CMK (cell line): ENCODE data around the gene NTM.

Experiments used
- DNase-seq: peaks from one replicate; pipeline ENCODE4 v3.0.0-alpha.2; 2010; ENCODE audit warnings: low read depth

NTM gene

GRCh38 chr11:131642756-131643531, 272.5 kb downstream of the NTM start:
- DNase-seq, result no peak

DNA sequence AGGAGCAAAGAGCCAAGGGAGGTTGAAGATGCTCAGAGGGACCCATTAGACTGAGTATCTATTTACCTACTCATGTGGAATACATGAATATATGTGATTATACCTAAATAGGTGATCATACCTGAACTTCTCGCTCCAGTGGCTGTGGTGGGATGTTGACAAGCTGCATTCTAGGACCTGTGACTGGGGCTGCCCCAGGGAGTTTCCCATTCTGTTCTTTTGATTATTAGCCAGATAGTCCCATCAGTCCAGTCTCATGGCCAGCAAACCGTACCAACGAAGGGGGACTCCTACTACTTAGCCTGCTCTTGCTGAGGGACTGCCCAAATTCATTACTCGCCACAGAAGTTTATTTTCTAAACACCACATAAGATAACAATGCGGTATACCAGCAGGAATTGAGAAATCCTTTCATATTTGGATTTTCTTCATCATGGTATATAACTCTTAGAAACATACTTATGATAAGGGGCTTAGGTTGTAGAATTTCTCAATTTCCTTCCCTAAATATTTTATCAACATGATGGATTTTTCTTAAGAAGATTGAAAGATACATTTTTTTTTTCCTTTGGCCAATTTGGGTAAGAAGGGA, 273.9 kb downstream of the NTM start:
- DNase-seq, result no peak

- DNase-seq, result no peak
These were observed 274.8 kb downstream of the NTM start for GRCh38 chr11:131645237-131645636.

DNA sequence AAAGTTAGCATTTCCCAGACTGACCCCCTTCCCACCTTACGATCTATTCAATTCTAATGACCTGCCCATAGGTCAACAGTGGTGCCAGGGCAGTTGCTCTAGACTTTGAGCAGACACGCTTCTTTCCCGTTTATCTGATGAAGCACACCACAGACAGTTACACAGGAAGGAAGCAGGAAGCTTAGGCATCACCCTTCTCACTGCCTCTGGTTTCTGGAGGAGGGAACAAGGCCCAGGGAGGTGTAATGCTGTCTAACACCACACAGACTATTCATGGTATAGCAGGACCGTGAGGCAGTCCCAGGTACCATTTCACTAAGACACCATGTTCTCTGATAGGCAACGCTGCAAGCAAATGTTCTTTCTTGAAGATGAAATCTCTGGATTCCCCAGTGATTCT, 279.4 kb downstream of the NTM start:
- peak; percentile 81 for DNase-seq

- DNase-seq, result no peak
These were observed 281.8 kb downstream of the NTM start for GRCh38 chr11:131652231-131652630.

DNA sequence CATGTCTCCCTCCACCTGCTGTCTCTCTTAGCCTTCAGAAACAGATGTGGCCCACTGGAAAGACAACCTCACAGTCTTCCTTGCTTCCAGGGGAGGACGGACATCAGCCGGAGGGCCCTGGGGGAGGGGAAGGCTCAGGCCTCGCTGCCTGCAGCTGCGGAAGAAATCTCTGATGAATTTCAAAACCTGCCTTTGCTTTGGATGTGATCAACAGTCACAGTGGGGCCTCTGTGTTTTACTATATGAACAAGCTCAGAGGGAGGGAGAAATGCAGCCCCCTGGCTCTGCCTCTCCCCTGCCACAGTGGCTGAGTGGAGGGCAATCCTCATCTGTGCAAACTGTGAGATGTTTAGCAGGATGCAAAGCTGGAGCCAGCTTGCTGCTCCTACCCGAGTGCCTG, 282.8 kb downstream of the NTM start:
- DNase-seq, result no peak

- DNase-seq, result no peak
These were observed 284.4 kb downstream of the NTM start for GRCh38 chr11:131654849-131655248.

DNA sequence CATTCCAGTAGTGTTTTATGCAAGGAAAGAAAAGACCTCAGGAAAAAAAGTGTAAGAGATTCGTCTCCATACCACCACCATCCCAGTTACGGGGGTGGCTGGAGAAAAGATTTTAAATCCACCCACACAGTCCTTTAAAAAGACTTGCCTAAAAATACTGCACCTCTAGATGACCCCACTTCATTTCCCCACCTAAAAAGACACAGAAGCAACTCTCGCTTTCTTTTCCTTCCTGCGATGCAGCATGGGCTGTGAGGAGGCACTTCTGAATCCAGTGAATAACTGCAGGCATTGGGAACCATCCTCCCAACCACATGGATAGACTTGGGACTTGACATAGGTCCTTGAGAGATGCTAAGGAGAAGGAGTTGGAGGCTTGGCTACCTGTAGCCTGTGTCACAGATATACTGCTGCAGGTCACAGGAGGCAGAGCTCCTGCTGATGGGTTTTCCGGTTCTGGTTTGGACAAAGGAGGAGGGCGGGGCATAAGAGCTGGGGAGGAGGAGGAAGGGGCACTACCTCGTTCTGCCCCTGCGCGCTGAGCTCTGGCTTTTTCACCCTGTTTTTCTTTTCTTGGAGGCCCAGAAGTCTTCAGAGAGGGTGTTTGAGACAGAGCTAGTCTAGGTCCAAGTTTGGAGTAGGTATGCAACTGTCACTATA, 285.9 kb downstream of the NTM start:
- no peak for DNase-seq

DNA sequence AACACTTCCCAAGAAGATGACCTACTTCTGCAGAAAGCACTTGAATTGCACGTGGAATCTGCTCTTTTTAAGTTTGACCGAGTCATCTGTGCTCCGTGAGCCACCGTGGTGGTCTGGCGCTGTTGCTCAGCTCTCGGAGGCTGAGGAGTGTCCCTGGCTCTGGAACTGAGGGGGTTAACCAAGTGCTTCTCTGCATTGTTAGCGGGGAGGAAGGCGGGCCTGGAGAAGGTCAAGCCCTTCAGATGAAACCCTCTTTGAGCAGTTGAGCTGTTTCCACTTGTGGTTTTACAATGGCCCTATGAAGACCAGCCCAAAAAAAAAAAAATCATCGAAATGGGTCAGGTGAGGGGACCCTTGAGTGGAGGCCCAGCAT, 286.4 kb downstream of the NTM start:
- no peak for DNase-seq

GRCh38 chr11:131658414-131658813, 288.0 kb downstream of the NTM start:
- no peak for DNase-seq

DNA sequence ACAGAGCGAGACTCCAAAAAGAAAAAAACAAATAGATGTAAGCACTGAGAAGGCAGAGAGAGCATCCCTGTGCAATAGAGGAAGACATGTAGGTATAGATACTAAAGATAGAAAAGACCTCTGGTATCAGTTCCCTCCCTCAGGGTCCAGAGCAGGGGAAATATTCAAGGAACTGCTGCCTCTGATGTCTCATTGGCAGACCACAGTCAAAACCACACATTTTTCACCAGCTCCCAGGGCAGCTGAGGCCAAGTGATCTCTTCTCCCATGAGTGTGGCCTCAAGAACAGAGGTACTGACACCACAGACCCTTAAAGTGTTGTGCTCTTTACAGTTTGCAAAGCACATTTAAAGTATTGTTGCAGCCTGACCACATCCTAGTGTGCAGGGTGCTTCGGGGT, 288.5 kb downstream of the NTM start:
- DNase-seq, result no peak

GRCh38 chr11:131659931-131660330, 289.5 kb downstream of the NTM start:
- DNase-seq, result no peak

DNA sequence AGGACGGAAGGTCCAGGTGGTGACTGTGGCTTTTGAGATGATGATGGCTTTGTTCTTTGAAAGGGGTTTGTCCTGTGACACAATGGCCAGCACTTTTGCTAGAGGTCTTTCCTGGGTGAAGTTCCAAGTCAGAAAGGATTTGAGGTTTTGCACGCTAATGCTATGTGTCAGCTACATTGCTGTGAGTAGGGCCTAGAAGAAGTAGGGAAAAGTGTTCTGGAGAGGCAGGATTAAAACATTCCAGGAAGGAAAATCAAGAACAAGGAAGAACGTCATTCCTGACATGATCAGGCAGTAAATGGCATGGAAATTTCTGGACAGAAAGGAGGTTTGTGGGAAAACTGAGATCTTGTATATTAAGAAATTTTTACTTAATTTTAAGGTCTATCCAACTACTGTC, 290.7 kb downstream of the NTM start:
- no peak for DNase-seq

GRCh38 chr11:131662317-131662972, 292.0 kb downstream of the NTM start:
- DNase-seq, result no peak

DNA sequence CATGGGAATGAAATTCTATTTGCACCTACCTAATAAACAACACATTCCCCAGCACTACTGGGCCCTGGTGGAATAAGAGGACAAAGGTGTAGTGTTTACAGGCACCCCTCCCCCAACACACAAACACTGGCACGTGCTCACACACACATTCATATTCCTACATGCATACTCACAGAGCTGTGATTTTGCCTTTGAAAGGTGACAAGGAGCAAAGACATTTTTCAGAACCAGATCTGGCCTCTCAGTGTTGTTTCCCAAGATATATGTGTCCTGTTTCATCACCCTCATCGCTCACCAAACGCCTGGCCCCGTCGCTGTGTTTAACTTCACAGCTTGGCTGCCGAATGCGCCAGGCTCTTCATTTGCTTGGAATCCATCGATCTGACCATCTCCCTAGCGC, 292.6 kb downstream of the NTM start:
- DNase-seq, result no peak

DNA sequence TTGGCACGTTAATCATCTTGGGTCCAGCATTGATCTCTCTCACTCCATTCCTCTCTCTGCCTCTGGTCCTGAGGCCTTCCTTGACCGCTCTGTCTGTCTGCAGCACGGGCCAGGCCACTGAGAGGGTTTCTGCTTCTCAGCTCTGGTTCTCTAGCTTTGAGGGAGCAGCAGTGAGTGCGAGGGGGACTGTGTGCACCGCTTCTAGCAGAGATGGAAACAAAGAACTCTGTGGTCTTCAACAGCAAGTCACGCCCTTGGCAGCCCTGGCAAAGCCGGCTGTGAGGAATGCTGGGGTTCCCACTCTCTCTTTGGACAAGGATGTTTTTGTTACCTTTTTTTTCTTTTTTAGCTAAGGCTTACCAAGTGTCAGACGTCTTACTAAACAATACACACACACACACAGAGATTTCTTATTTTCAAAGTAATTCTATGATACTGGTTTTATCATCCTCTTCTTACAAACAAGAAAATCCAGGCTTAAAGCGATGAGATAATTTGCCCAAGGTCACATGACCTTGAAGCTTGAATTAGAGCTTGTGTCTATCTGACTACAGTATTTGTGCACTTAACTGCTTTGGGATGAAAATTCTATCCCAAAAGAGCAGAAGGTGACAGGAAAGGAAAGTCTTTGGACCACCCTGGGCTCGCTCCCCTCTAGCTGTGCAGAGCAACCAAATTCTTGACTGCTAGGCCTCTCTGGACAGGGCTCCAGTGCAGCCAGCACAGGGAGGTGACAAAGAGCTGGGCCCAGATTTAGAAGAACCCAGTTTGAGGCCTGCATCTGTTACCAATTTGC, 293.2 kb downstream of the NTM start:
- no peak for DNase-seq

DNA sequence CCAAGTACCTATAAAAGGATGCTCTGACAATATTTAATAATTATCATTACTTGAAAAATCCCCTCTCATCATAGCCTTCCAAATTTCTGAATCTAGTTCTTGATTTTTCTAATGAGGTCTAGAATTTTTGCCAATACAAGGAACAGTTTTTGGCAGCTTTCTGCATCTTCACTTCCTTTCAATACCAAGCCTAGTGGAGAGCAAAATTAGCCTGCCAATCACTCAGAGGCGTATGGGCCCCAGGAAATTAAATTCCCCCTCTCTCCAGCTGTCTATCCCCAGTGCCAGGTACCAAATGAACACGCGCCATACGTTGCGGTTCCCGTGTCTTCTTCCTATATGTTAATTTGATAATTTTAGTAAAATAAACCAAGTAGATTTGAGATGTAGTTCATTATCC, 293.9 kb downstream of the NTM start:
- DNase-seq, result no peak

DNA sequence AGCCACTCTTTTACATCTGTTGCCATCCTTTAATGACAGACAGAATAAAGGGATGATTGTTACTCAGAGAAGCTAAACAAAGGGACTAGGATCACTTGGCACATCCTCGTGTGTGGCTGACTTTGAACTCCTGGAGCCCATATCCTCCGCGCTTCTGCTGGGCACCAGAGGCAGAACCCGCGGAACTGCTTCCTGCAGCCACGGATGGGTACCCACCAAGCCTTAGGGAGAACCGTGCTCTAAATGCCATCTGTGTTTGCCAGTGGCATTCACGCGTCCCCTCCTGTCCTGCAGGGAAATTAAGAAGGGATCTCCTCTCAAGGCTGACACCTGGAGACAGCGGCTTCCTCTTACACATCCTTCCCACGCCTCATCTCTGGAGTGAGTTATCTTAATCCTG, 294.4 kb downstream of the NTM start:
- no peak for DNase-seq

GRCh38 chr11:131665344-131665968, 295.0 kb downstream of the NTM start:
- no peak for DNase-seq

DNA sequence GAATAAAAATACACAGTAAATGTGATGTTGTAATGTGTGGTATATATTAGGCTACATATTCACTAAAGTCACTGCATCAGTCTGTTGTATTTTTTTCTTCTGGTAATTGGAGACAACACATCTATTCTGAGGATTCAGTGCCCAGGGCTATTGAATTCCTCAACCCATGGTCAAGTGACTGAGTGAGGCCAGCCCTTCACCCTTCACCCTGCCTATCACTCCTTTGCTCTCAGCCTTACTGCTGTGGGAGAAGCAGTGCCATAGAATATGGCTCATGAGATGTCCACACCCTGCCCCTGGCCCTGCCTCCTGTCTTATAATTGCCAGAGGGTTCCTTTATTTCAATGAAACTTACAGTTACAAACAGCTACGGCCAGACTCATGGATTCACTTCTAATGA, 295.6 kb downstream of the NTM start:
- no peak for DNase-seq

- DNase-seq, result no peak
These were observed 296.2 kb downstream of the NTM start for GRCh38 chr11:131666617-131667016.

DNA sequence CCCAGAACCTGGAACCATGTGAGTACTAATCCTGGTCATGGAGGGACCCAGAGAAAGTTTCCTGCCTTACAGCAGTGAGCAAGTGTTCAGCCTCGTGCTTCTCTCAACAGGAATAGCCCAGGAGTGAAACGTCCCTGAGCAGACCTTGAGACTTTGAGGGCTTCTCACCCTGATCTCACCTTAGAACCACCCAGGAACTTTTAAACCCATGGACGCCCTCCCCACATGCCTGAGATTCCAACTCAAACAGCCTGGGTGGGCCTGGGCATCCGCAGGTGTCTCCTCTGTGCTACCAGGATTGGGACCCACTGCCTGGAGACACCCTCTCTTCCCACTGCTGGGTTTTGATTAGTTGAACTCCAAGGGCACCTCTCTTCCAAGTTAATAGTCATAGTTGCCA, 297.2 kb downstream of the NTM start:
- DNase-seq, result no peak
